ENCODE results near the gene TMEM82.

TMEM82 gene

DNA sequence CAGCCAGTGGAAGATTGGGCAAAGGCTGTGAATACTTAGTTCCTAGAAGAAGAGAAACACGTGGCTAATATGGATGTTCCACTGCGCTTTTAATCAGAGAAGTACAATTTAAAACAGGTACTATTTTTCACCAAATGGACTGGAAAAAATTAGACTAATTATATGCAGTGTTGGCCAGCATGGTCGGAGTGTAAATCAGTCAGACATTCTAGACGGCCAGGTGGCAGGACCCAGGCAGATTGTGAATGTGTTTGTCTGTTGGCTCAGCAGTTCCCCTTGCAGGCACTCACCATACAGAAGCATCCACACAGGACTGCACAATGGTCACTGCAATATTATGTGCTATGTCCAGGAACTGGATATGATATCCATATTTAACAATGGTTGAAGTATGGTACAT is 30.1 kb upstream of the TMEM82 start:
- TF ChIP-seq CREB1 (IDR thresholded peaks at IDR 0.05; ENCODE audit: low read depth) (no peak), REST (IDR thresholded peaks at IDR 0.05; ENCODE audit: low read depth) (no peak), NFIC (IDR thresholded peaks at IDR 0.05) (no peak)

DNA sequence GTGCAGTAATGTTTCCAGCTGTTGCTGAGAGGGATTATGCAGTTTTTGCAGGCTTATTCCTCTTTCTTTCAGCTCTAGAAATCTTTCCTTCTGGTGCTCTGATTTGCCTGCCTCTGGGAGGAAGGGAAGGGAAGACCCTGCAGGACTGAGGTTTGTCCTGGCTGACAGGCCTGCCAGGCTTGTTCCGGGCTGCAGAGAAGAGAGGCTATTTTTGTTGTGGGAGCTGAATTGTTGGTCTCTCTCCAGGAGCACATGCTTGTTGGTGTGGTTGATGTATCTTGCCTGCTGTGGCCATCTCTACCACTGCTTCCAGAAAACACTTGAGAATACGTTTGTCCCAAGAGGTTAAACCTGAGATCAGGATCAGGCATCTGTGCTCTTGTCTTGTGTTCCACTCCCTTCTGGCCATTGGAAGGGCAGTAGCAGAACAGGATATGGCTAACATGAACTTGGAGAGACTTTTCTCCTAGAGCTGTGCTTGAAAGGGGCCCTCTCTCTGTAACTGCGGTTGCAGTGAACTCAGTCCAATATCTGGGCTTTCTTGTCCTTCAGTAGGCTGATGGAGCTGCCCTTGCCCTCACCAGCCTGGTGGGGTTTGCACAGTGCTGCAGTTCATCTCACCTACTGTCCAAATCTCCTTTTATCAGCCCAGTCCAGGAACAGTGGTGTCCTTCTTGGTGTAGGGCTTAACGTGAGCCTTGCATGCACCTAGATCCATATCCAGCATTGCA is 27.7 kb upstream of the TMEM82 start:
- TF ChIP-seq REST (IDR thresholded peaks at IDR 0.05; ENCODE audit: low read depth) (no peak), TCF12 (IDR thresholded peaks at IDR 0.05; ENCODE audit: low read depth) (no peak), CREB1 (IDR thresholded peaks at IDR 0.05; ENCODE audit: low read depth) (no peak)

DNA sequence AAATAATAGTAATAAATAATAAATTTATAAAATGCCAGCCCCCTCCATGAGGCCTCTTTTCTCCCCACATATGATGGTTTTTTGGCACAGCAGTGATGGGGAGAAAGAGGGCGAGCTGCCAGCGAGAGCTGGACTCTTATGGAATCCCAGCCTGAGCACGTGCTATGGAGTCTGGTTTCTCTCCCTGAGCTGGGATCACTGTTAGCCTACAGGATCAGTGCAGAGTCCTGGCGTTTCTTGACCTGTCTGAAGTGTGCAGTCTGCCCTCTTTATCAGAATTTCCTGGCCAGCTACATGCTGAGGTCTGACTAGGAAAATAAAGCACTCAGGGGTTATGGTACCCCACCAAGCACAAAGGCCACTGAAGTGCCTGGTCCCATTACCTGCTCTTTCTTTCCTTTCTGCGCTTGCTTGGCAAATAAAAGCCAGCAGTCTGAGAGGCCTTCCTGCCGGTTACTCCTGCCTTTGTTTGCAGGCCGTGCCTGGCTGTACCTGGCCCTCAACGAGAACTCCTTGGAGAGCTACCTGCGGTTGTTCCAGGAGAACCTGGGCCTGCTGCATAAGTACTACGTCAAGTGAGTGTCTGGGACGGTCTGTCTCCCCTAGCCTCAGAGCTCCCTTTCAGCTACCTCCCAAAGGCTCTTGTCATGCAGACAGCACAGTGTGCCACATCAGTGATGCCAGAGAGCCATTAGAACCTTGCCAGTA is 24.7 kb upstream of the TMEM82 start:
- TF ChIP-seq EP300 (IDR thresholded peaks at IDR 0.05; ENCODE audit: borderline replicate concordance) = no peak
- TF ChIP-seq RAD21 (IDR thresholded peaks at IDR 0.05; ENCODE audit: low read depth) = no peak
- no peak for TF ChIP-seq REST (IDR thresholded peaks at IDR 0.05; ENCODE audit: low read depth)
- TF ChIP-seq, protein P1, sequence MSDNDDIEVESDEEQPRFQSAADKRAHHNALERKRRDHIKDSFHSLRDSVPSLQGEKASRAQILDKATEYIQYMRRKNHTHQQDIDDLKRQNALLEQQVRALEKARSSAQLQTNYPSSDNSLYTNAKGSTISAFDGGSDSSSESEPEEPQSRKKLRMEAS (IDR thresholded peaks at IDR 0.05) = no peak
- no peak for TF ChIP-seq TEAD4 (IDR thresholded peaks at IDR 0.05)
- TF ChIP-seq CREB1 (IDR thresholded peaks at IDR 0.05; ENCODE audit: low read depth) = no peak
- no peak for TF ChIP-seq NFIC (IDR thresholded peaks at IDR 0.05)
- no peak for TF ChIP-seq CEBPB (IDR thresholded peaks at IDR 0.05)
- TF ChIP-seq, protein P2, sequence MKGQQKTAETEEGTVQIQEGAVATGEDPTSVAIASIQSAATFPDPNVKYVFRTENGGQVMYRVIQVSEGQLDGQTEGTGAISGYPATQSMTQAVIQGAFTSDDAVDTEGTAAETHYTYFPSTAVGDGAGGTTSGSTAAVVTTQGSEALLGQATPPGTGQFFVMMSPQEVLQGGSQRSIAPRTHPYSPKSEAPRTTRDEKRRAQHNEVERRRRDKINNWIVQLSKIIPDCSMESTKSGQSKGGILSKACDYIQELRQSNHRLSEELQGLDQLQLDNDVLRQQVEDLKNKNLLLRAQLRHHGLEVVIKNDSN (IDR thresholded peaks at IDR 0.05) = no peak
- no peak for TF ChIP-seq TCF12 (IDR thresholded peaks at IDR 0.05; ENCODE audit: low read depth)
- TF ChIP-seq EGR1 (IDR thresholded peaks at IDR 0.05) = no peak
- TF ChIP-seq FOXM1 (IDR thresholded peaks at IDR 0.05; ENCODE audit: borderline replicate concordance, low read depth) = no peak
- no peak for TF ChIP-seq ZBTB7A (IDR thresholded peaks at IDR 0.05; ENCODE audit: low read depth)
- TF ChIP-seq YY1 (IDR thresholded peaks at IDR 0.05; ENCODE audit: low read depth) = no peak
- no peak for TF ChIP-seq TAF1 (IDR thresholded peaks at IDR 0.05; ENCODE audit: low read depth)

DNA sequence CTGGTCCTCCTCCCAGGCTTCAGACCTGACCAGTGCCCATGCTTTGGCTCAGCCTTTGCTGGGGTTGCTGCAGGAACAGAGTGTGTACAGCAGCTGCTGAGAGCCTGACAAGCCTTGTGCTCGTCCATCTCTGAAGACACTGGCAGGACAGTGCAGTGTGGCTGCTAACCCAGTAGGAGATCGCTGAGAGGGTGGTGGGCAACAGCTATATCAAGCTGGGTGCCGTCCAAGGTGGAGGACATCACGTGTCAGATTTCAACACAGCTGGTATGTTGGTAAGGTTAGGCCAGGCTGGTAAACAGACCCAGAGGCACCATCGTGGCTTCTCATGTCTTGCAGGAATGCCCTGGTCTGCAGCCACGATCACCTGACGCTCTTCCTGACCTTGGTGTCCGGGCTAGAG is 24.1 kb upstream of the TMEM82 start:
- TF ChIP-seq TAF1 (IDR thresholded peaks at IDR 0.05; ENCODE audit: low read depth) = no peak
- no peak for TF ChIP-seq REST (IDR thresholded peaks at IDR 0.05; ENCODE audit: low read depth)
- TF ChIP-seq, protein P1 (IDR thresholded peaks at IDR 0.05) = no peak
- no peak for TF ChIP-seq EP300 (IDR thresholded peaks at IDR 0.05; ENCODE audit: borderline replicate concordance)
- TF ChIP-seq CREB1 (IDR thresholded peaks at IDR 0.05; ENCODE audit: low read depth) = no peak
- TF ChIP-seq FOXM1 (IDR thresholded peaks at IDR 0.05; ENCODE audit: borderline replicate concordance, low read depth) = no peak
- TF ChIP-seq YY1 (IDR thresholded peaks at IDR 0.05; ENCODE audit: low read depth) = no peak
- no peak for TF ChIP-seq CEBPB (IDR thresholded peaks at IDR 0.05)
- TF ChIP-seq EGR1 (IDR thresholded peaks at IDR 0.05) = no peak
- TF ChIP-seq, protein P2 (IDR thresholded peaks at IDR 0.05) = no peak
- TF ChIP-seq TEAD4 (IDR thresholded peaks at IDR 0.05) = no peak
- no peak for TF ChIP-seq TCF12 (IDR thresholded peaks at IDR 0.05; ENCODE audit: low read depth)
- no peak for TF ChIP-seq NFIC (IDR thresholded peaks at IDR 0.05)
- no peak for TF ChIP-seq RAD21 (IDR thresholded peaks at IDR 0.05; ENCODE audit: low read depth)
- TF ChIP-seq ZBTB7A (IDR thresholded peaks at IDR 0.05; ENCODE audit: low read depth) = no peak
